ENCODE data around the gene SPEM1.

- TF ChIP-seq POLR2A (IDR thresholded peaks at IDR 0.05): no peak
- TF ChIP-seq CTCF (IDR thresholded peaks at IDR 0.05): no peak
Observed at GRCh38 chr17:7407485-7408251, 12.5 kb upstream of the SPEM1 start, which contains the start of gene NLGN2.
